ENCODE measurements around the gene DPP6.

DNA sequence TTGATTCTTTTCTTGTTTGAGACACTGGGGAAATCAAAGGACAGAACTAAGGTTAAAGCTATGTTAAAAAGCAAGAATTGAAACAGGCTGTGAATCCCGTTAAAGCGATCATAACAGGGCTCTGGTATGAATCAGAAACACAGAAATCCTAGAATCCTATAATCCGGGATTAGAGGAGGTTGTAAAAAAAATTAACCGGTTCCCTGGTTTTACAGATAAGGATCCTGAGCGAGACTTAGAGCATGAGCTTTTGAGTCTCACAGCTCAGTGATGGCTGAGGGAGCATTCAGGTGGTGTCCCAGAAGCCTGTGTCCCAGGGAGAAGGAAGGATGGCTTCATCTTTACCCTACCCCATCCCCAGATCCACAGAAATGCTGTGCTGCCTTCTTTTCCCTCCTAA lies 489.4 kb downstream of the DPP6 start:
- TF ChIP-seq EZH2 (IDR thresholded peaks at IDR 0.05) = no peak
- TF ChIP-seq POLR2AphosphoS5 (IDR thresholded peaks at IDR 0.05; ENCODE audit: borderline replicate concordance, low read depth, low read length) = no peak
- TF ChIP-seq FOXP2 (optimal IDR thresholded peaks at IDR 0.05; ENCODE audit: control extremely low read depth, extremely low read length, insufficient read depth) = no peak
